ENCODE results near the gene PHLPP2.

DNA sequence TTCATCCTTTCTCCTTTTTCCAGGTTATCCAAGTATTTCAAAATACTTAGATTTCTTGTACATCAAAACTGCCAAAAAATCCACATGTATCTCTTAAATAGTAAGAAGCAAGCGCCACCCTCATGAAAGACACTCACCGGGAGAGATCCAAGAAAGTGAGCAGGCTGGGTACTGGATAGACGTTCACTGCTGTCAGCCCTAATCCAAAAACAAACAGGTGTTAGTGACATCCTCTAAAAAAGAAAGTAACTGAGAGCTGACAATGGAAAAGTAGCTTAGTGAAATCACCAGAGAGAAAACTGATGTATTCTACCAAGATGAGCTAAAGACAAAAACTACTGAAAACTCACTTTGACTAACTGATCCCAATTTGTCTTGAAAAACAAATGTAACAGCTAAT is 52.4 kb downstream of the PHLPP2 start:
- TF ChIP-seq ZBED1 (IDR thresholded peaks at IDR 0.05; ENCODE audit: borderline replicate concordance) (no peak), ZBTB33 (IDR thresholded peaks at IDR 0.05) (no peak), CTCF (IDR thresholded peaks at IDR 0.05 in 2 of 3, conservative IDR thresholded peaks at IDR 0.05 in 1 of 3; ENCODE audit: control insufficient read depth in 2 of 3, extremely low read depth in 1 of 3, insufficient read depth in 1 of 3, low read depth in 3 of 3, low read length in 3 of 3) (no peak), EZH2 (IDR thresholded peaks at IDR 0.05; ENCODE audit: borderline replicate concordance, control insufficient read depth, low read depth, low read length) (no peak), TAF1 (IDR thresholded peaks at IDR 0.05; ENCODE audit: borderline replicate concordance, low read depth, low read length) (no peak), ZNF24 (IDR thresholded peaks at IDR 0.05) (no peak), MTA3 (IDR thresholded peaks at IDR 0.05; ENCODE audit: borderline replicate concordance, low read length) (no peak), BACH1 (IDR thresholded peaks at IDR 0.05; ENCODE audit: borderline replicate concordance) (no peak), SUZ12 (IDR thresholded peaks at IDR 0.05; ENCODE audit: unreplicated experiment) (no peak), EP300 (IDR thresholded peaks at IDR 0.05; ENCODE audit: borderline replicate concordance in 1 of 2, control insufficient read depth in 1 of 2, low read depth in 2 of 2, low read length in 2 of 2) (no peak), NR2F1 (conservative IDR thresholded peaks at IDR 0.05) (no peak)
- TF ChIP-seq, protein P1, sequence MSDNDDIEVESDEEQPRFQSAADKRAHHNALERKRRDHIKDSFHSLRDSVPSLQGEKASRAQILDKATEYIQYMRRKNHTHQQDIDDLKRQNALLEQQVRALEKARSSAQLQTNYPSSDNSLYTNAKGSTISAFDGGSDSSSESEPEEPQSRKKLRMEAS (IDR thresholded peaks at IDR 0.05; ENCODE audit: low read depth, low read length): no peak

Data from GM12878 (cell line).